GM12872 (cell line): ENCODE measurements around the gene MYL5.

Experiments used
- TF ChIP-seq, protein P1 (sequence below): IDR thresholded peaks from 3 replicates; pipeline ENCODE4 v1.5.1; 2011; ENCODE audit warnings: low read depth, mild to moderate bottlenecking, low read length, moderate library complexity; ENCODE audit not compliant: insufficient read depth

Gene MYL5

DNA sequence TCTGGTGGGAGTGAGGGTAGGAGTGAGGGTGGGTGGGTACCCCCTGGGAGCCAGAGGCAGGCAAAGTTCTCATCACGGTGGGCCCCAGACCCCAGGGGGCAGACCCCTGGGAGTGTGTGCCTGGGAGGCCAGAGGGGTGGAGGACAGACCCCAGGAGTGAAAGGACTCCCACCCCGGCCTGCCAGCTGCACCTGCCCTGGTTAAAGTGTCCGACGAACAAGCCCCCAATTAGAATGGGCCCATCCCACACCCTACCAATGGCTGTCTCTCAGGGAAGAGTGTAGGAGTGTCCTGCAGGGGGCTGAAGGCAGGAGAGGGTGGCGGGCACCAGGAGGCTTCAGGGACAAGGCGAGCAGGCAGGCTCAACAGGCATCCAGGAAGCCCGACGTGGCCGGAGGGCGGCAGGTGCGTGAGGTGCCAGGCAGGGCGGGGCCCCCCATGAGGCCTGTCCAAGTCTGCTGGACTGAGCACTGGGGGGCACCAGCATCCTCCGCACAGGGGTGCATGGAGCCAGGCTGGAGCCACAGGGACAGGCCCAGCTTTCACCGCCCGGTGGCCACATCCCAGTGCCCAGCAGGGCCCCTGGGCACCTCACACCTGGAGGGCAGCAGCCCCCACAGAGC lies 40.3 kb upstream of the MYL5 start:
- TF ChIP-seq, protein P1, sequence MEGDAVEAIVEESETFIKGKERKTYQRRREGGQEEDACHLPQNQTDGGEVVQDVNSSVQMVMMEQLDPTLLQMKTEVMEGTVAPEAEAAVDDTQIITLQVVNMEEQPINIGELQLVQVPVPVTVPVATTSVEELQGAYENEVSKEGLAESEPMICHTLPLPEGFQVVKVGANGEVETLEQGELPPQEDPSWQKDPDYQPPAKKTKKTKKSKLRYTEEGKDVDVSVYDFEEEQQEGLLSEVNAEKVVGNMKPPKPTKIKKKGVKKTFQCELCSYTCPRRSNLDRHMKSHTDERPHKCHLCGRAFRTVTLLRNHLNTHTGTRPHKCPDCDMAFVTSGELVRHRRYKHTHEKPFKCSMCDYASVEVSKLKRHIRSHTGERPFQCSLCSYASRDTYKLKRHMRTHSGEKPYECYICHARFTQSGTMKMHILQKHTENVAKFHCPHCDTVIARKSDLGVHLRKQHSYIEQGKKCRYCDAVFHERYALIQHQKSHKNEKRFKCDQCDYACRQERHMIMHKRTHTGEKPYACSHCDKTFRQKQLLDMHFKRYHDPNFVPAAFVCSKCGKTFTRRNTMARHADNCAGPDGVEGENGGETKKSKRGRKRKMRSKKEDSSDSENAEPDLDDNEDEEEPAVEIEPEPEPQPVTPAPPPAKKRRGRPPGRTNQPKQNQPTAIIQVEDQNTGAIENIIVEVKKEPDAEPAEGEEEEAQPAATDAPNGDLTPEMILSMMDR, result no peak

DNA sequence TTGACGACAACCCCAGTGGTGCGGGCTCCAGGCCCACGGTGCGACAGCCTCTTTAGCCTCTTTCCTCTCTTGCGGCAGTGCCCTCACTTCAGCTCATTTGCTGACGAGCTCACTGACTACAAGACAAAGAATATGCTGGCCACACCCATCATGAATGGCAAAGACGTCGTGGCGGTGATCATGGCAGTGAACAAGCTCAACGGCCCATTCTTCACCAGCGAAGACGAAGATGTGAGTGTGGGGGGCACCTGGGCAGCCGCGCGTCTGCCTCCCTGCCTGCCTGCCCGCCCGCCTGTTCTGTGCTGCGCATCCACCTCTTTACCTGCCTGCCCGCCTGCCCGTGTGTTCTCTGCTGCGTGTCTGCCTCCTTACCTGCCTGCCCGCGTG lies 39.8 kb upstream of the MYL5 start:
- TF ChIP-seq, protein P1, result no peak

DNA sequence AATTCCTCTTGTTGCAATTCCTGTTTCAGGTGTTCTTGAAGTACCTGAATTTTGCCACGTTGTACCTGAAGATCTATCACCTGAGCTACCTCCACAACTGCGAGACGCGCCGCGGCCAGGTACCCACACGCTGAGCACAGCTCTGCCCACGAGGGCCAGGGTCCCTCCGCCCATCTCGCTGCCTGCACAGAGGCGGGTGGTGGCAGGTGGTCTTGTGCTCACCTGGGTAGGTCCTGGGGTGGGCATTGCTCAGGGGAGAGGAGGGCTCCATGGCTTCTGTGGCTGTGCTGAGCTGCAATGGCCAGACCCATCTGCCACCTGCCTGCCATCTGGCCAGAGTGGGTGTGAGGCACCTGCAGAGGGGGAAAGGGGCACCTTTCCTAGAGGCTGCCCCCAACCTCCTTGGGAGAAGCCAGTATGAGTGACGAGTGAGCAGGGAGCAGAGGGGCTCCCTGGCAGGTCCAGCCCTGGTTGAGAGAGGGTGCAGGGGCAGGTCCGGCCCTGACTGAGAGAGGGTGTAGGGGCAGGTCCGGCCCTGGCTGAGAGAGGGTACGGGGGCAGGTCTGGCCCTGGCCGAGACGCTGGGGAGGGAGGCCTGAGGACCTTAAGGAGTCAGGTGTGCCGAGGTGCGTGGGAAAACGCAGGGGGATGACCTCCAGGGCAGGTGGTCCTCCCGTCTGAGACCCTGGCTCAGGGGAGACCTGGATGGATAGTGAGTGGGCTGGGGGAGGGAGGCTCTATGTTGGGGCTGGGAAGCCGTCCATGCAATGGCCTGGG lies 38.3 kb upstream of the MYL5 start:
- TF ChIP-seq, protein P1, result no peak

DNA sequence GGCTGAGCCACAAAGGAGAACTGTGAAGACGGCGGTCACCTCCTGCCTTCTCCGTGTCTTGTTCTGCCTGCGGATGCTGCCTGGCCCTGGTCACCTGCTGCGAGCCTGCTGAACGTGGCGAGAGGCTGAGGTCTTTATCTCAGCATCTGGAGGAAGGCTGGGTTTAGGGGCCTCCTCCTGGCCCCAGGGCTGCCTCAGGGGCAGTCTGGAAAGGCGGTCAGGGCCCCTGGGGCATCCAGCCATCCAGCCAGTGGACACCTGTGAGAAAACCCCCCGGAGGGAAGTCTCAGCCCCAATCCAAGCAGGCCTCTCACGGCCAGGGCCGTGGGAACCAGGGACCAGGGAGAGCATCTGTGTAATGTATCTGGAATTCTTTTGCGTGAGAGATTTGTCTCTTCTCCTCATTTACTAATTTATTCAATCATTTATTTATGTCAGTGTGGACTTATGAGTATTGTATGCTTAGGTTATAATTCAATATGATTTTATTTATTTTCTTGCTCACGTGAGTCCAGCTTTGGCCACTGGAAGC lies 37.6 kb upstream of the MYL5 start:
- TF ChIP-seq, protein P1, result no peak

DNA sequence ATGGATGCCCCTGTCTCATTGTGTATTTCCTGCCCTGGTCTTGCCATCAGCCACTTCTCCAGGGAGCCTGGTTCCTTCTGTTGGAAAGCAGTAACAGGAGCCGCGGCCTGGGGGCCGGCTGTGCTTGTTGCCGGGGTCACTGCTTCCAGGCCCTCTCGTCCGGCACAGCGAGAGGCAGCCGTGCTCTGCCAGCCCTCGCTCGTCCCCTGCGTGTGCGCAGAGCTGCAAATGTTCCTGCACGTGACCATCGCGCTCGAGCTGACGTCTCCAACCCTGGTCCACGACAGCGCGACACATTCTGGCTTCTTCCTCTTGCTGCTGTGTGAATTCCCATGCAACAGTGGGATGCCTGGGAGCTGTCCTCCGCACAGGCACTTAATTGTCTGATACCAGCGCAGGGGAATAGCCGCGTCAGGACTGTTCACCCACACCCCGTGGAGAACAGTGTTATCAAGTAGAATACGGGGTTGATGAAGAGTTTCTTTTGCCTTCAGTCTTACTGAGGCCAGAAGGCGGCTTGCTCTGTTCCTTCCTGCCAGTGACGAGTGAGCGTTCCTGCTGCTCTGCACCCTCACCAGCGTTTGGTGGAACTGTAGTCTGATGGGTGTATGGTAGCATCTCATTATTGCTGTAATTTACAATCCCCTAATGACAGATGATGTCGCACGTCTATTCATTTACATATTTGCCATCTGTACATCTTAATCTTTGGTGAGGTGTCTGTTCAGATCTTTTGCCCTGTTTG lies 36.6 kb upstream of the MYL5 start:
- TF ChIP-seq, protein P1, result no peak

DNA sequence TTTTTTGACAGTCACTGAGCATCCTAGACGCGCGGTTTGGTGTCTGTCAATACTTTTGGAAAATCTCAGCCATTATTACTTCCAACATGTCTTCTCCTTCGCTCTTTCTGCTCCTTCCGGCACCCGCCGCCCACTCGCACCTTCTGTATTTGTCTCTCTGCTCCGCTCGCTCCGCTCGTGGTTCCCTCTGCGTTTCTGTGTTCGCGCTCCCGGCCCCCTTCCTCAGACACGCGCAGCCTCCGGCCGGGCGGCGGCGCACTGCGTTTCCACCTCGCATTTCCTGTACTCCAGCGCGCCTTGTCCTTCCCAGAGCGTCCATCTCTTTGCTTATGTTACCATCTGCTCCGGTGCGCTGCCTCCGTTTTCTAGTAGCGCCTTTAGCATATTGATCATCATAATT lies 27.9 kb upstream of the MYL5 start:
- TF ChIP-seq, protein P1, result no peak

DNA sequence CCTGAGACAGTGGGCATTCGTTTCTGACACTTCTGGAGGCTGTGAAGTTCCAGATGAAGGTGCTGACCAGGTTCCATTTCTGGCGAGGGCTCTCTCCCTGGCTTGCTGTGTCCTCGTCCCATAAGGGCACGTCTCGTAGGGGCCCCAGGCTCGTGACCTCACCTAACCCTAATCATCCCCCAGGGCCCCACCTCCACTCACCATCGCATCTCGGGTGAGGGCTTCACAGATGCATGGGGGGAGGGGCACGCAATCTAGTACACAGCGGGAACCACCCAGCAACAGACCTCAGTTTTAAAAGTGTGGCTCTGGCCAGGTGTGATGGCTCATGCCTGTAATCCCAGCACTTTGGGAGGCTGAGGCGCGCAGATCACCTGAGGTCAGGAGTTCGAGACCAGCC lies 26.9 kb upstream of the MYL5 start:
- TF ChIP-seq, protein P1, result no peak
